Mesenchymal stem cell (in vitro differentiated cells and primary cell): ENCODE measurements around the gene NR4A2.

Experiments
- DNase-seq: peaks from one replicate; pipeline ENCODE4 v3.0.0-alpha.2; 2013
- H2AFZ ChIP-seq: one replicate; pipeline ENCODE4 v1.6.1; 2013; ENCODE audit warnings: low read depth, mild to moderate bottlenecking, control low read depth, inconsistent platforms, low read length, moderate library complexity
- H2AK5ac ChIP-seq: 2 replicates; pipeline ENCODE4 v1.6.1; 2013; ENCODE audit warnings: low read length, moderate library complexity, mild to moderate bottlenecking, inconsistent platforms; ENCODE audit not compliant: severe bottlenecking
- H2BK120ac ChIP-seq: one replicate; pipeline ENCODE4 v1.6.1; 2013; ENCODE audit warnings: low read depth, mild to moderate bottlenecking, inconsistent platforms, low read length, moderate library complexity
- H2BK12ac ChIP-seq, 2 experiments: one replicate each; pipeline ENCODE4 v1.6.1; 2013; ENCODE audit warnings: inconsistent platforms in 2 of 2, low read length in 2 of 2, mild to moderate bottlenecking in 2 of 2, moderate library complexity in 2 of 2, control low read depth in 1 of 2
- H2BK15ac ChIP-seq: one replicate; pipeline ENCODE4 v1.6.1; 2013; ENCODE audit warnings: mild to moderate bottlenecking, low read depth, inconsistent platforms; ENCODE audit not compliant: poor library complexity, severe bottlenecking
- H2BK5ac ChIP-seq: 2 replicates; pipeline ENCODE4 v1.6.1; 2013; ENCODE audit warnings: low read depth, mild to moderate bottlenecking, low read length, control low read depth, inconsistent platforms; ENCODE audit not compliant: poor library complexity, severe bottlenecking
- H3K14ac ChIP-seq, 2 experiments: one replicate each; pipeline ENCODE4 v1.6.1; 2013; ENCODE audit warnings: inconsistent platforms in 2 of 2, low read length in 2 of 2, control low read depth in 1 of 2, mild to moderate bottlenecking in 1 of 2, moderate library complexity in 1 of 2
- H3K18ac ChIP-seq, 2 experiments: one replicate each; pipeline ENCODE4 v1.6.1; 2013; ENCODE audit warnings: inconsistent platforms in 2 of 2, low read length in 2 of 2, control low read depth in 1 of 2, low read depth in 1 of 2, mild to moderate bottlenecking in 1 of 2
- H3K23ac ChIP-seq, 2 experiments: one replicate each; pipeline ENCODE4 v1.6.1; 2013; ENCODE audit warnings: inconsistent platforms in 2 of 2, low read length in 2 of 2, mild to moderate bottlenecking in 2 of 2, moderate library complexity in 2 of 2, control low read depth in 1 of 2
- H3K27ac ChIP-seq: 2 replicates; pipeline ENCODE4 v1.5.1; 2013; ENCODE audit warnings: mild to moderate bottlenecking, moderate library complexity, low read length, control low read depth, inconsistent platforms; ENCODE audit not compliant: poor library complexity, severe bottlenecking
- H3K27me3 ChIP-seq, 2 experiments: 2 replicates each; pipeline versions ENCODE4 v1.6.1 to v1.7.0; 2013; ENCODE audit warnings: low read length in 2 of 2, mild to moderate bottlenecking in 2 of 2, moderate library complexity in 2 of 2, control low read depth in 1 of 2, inconsistent platforms in 1 of 2; ENCODE audit not compliant: control insufficient read depth in 1 of 2, insufficient read depth in 1 of 2
- H3K36me3 ChIP-seq, 2 experiments: 2 replicates each; pipeline versions ENCODE4 v1.6.1 to v1.7.0; 2013; ENCODE audit warnings: low read length in 2 of 2, control low read depth in 1 of 2, inconsistent platforms in 1 of 2, low read depth in 1 of 2, mild to moderate bottlenecking in 1 of 2; ENCODE audit not compliant: insufficient read depth in 2 of 2, control insufficient read depth in 1 of 2
- H3K4ac ChIP-seq, 2 experiments: one replicate each; pipeline ENCODE4 v1.6.1; 2013; ENCODE audit warnings: inconsistent platforms in 2 of 2, low read length in 2 of 2, mild to moderate bottlenecking in 2 of 2, moderate library complexity in 2 of 2, control low read depth in 1 of 2, low read depth in 1 of 2
- H3K4me1 ChIP-seq: 2 replicates; pipeline ENCODE4 v1.6.1; 2013; ENCODE audit warnings: low read depth, low read length, control low read depth; ENCODE audit not compliant: control insufficient read depth, insufficient read depth
- H3K4me2 ChIP-seq: 2 replicates; pipeline ENCODE4 v1.6.1; 2013; ENCODE audit warnings: low read length, mild to moderate bottlenecking, inconsistent platforms; ENCODE audit not compliant: poor library complexity, severe bottlenecking
- H3K4me3 ChIP-seq, 2 experiments: 2 replicates each; pipeline versions ENCODE4 v1.5.1 to v1.7.0; 2013; ENCODE audit warnings: low read length in 2 of 2, mild to moderate bottlenecking in 2 of 2, control low read depth in 1 of 2, low read depth in 1 of 2; ENCODE audit not compliant: insufficient read depth in 1 of 2
- H3K79me1 ChIP-seq: replicated peaks from 2 replicates; pipeline ENCODE4 v1.6.1; 2013; ENCODE audit warnings: mild to moderate bottlenecking, control low read depth, low read length, inconsistent platforms; ENCODE audit not compliant: poor library complexity, severe bottlenecking
- H3K9ac ChIP-seq: 2 replicates; pipeline ENCODE4 v1.7.0; 2013; ENCODE audit warnings: mild to moderate bottlenecking, low read length, moderate library complexity
- H3K9me3 ChIP-seq: 2 replicates; pipeline ENCODE4 v1.7.0; 2013; ENCODE audit warnings: mild to moderate bottlenecking, low read length; ENCODE audit not compliant: control insufficient read depth
- H4K8ac ChIP-seq: one replicate; pipeline ENCODE4 v1.6.1; 2013; ENCODE audit warnings: inconsistent platforms, mild to moderate bottlenecking, low read length, moderate library complexity
- H4K91ac ChIP-seq: one replicate; pipeline ENCODE4 v1.6.1; 2013; ENCODE audit warnings: mild to moderate bottlenecking, low read length, inconsistent platforms
- WGBS: methylation state at CpG from one replicate; pipeline ENCODE4 v1.1.7; 2013; ENCODE audit warnings: mixed read lengths; 5-methylcytosine and 5-hydroxymethylcytosine counted together

The NR4A2 gene

GRCh38 chr2:156329031-156329926, 3.2 kb downstream of the NR4A2 start:
- DNase-seq: no peak
- Histone ChIP-seq H3K79me1 (no peaks in the 10 kb centered on the region), H3K9me3 (no peaks in the 10 kb centered on the region), H3K18ac (no peak overlapping the region), H2BK120ac (no peak overlapping the region), H3K23ac (no peak overlapping the region), H3K4ac (no peak overlapping the region), H3K4me1 (peaks cover 19% of the 10 kb centered on the region), H3K27me3 (peaks cover 0 to 60% of the 10 kb centered on the region in 2 experiments), H4K91ac (no peak overlapping the region), H3K4me2 (peak overlapping the region; percentile 15), H2AFZ (no peak overlapping the region), H2BK15ac (peak overlapping the region; percentile 4), H4K8ac (peak overlapping the region; percentile 5), H2BK5ac (no peak overlapping the region), H2AK5ac (no peak overlapping the region), H3K4me3 (peak overlapping the region in 1 of 2 experiments; percentile 15), H3K36me3 (peaks cover 4 to 6% of the 10 kb centered on the region in 2 experiments), H3K27ac (no peak overlapping the region), H2BK12ac (no peak overlapping the region), H3K14ac (no peak overlapping the region), H3K9ac (no peak overlapping the region)
- WGBS: 3% methylated on average over 62 of the region's 64 CpGs

- DNase-seq: peak; percentile 18
- Histone ChIP-seq H3K36me3 (peaks cover 4 to 6% of the 10 kb centered on the region in 2 experiments), H3K27me3 (peaks cover 5 to 69% of the 10 kb centered on the region in 2 experiments), H3K4me2 (no peak overlapping the region), H3K18ac (no peak overlapping the region), H3K79me1 (no peaks in the 10 kb centered on the region), H3K9me3 (no peaks in the 10 kb centered on the region), H3K4me1 (peaks cover 16% of the 10 kb centered on the region), H3K14ac (no peak overlapping the region), H2BK5ac (no peak overlapping the region), H3K27ac (no peak overlapping the region), H3K4ac (no peak overlapping the region), H3K9ac (no peak overlapping the region), H2BK15ac (no peak overlapping the region), H2AFZ (no peak overlapping the region), H2AK5ac (no peak overlapping the region), H3K4me3 (no peak overlapping the region), H4K8ac (no peak overlapping the region), H3K23ac (no peak overlapping the region), H2BK120ac (no peak overlapping the region), H4K91ac (no peak overlapping the region), H2BK12ac (no peak overlapping the region)
- WGBS: 20% methylated on average over 38 of the region's 38 CpGs
Observed at GRCh38 chr2:156327835-156328695, 4.5 kb downstream of the NR4A2 start.

GRCh38 chr2:156326526-156327095, 5.9 kb downstream of the NR4A2 start:
- Histone ChIP-seq H2AK5ac (no peak overlapping the region), H3K14ac (no peak overlapping the region), H4K91ac (no peak overlapping the region), H2AFZ (no peak overlapping the region), H3K4me3 (no peak overlapping the region), H2BK12ac (no peak overlapping the region), H3K23ac (no peak overlapping the region), H3K9ac (no peak overlapping the region), H3K27ac (no peak overlapping the region), H3K18ac (no peak overlapping the region), H3K79me1 (no peaks in the 10 kb centered on the region), H2BK5ac (no peak overlapping the region), H2BK15ac (no peak overlapping the region), H3K27me3 (peaks cover 20 to 84% of the 10 kb centered on the region in 2 experiments), H2BK120ac (no peak overlapping the region), H3K36me3 (peaks cover 4 to 6% of the 10 kb centered on the region in 2 experiments), H4K8ac (no peak overlapping the region), H3K9me3 (no peaks in the 10 kb centered on the region), H3K4ac (no peak overlapping the region), H3K4me2 (no peak overlapping the region), H3K4me1 (peaks cover 12% of the 10 kb centered on the region)
- DNase-seq: peak; percentile 28
- 33% methylated on average over 9 of the region's 12 CpGs for WGBS
